ENCODE measurements around the gene SWI5.

SWI5 gene

DNA sequence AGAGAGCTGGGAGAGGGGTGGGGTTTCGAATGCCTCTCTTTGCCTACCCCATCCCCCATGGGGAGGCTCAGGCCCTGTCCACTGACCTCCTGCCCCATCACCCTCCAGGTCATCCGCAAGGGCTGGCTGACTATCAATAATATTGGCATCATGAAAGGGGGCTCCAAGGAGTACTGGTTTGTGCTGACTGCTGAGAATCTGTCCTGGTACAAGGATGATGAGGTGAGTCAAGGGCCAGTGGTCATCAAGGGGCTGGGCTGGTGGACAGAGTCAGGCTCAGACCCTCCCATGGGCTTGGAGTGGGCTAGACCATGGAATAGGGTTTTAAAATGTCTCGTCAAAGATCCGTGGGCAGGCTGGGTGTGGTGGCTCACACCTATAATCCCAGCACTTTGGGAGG, 34.0 kb upstream of the SWI5 start:
- Histone ChIP-seq H3K79me2 (ENCODE audit: insufficient read depth, low read length) (no peaks in the 10 kb centered on the region), H2AFZ (ENCODE audit: low read length) (no peak overlapping the region), H3K9ac (ENCODE audit: low read length) (no peak overlapping the region), H3F3A (ENCODE audit: insufficient read depth, low read length) (no peaks in the 10 kb centered on the region), H3K36me3 (ENCODE audit: insufficient read depth, low read length) (no peaks in the 10 kb centered on the region), H3K27me3 (ENCODE audit: insufficient read depth, low read length) (no peaks in the 10 kb centered on the region), H3K4me3 (ENCODE audit: low read depth, low read length, poor library complexity, severe bottlenecking) (no peak overlapping the region), H3K27ac (ENCODE audit: low read depth, low read length, poor library complexity, severe bottlenecking) (no peak overlapping the region), H3K9me3 (ENCODE audit: low read length) (no peaks in the 10 kb centered on the region), H3K9me2 (ENCODE audit: low read depth, low read length) (no peaks in the 10 kb centered on the region), H3K4me1 (ENCODE audit: insufficient read depth, low read length, severe bottlenecking) (peaks cover 10% of the 10 kb centered on the region), H3K4me2 (ENCODE audit: low read length) (no peak overlapping the region), H4K20me1 (ENCODE audit: insufficient read depth, low read length) (no peaks in the 10 kb centered on the region)
- TF ChIP-seq, protein P1, sequence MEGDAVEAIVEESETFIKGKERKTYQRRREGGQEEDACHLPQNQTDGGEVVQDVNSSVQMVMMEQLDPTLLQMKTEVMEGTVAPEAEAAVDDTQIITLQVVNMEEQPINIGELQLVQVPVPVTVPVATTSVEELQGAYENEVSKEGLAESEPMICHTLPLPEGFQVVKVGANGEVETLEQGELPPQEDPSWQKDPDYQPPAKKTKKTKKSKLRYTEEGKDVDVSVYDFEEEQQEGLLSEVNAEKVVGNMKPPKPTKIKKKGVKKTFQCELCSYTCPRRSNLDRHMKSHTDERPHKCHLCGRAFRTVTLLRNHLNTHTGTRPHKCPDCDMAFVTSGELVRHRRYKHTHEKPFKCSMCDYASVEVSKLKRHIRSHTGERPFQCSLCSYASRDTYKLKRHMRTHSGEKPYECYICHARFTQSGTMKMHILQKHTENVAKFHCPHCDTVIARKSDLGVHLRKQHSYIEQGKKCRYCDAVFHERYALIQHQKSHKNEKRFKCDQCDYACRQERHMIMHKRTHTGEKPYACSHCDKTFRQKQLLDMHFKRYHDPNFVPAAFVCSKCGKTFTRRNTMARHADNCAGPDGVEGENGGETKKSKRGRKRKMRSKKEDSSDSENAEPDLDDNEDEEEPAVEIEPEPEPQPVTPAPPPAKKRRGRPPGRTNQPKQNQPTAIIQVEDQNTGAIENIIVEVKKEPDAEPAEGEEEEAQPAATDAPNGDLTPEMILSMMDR (IDR thresholded peaks at IDR 0.05; ENCODE audit: low read length): no peak
- no peak for TF ChIP-seq EZH2 (IDR thresholded peaks at IDR 0.05; ENCODE audit: borderline replicate concordance, low read length)

DNA sequence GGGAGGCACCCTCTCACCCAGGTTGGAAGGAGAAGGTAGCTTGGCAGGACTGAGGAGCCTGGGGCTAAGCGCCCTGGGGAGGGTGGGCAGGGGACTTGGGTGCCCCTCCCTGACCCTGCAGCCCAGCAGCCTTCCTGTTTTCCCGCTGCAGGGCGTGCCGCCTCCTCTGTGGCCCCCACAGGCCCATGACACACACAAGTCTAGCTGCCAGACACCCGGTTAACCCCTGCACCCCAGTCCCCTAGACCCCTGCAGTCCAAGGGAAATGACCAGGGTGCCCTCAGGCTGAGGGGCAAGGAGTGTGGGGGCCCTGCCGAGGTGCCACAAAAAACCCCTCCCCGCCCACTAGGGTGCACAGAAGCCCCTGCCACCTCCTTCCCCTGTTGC, 33.3 kb upstream of the SWI5 start:
- no peaks in the 10 kb centered on the region for H3K79me2 ChIP-seq (ENCODE audit: insufficient read depth, low read length)
- peaks cover 10% of the 10 kb centered on the region for H3K4me1 ChIP-seq (ENCODE audit: insufficient read depth, low read length, severe bottlenecking)
- no peaks in the 10 kb centered on the region for H3K36me3 ChIP-seq (ENCODE audit: insufficient read depth, low read length)
- no peak overlapping the region for H3K27ac ChIP-seq (ENCODE audit: low read depth, low read length, poor library complexity, severe bottlenecking)
- H3K4me2 ChIP-seq (ENCODE audit: low read length): no peak overlapping the region
- no peaks in the 10 kb centered on the region for H3K27me3 ChIP-seq (ENCODE audit: insufficient read depth, low read length)
- no peaks in the 10 kb centered on the region for H4K20me1 ChIP-seq (ENCODE audit: insufficient read depth, low read length)
- H3K9ac ChIP-seq (ENCODE audit: low read length): no peak overlapping the region
- H3F3A ChIP-seq (ENCODE audit: insufficient read depth, low read length): no peaks in the 10 kb centered on the region
- H3K4me3 ChIP-seq (ENCODE audit: low read depth, low read length, poor library complexity, severe bottlenecking): no peak overlapping the region
- no peak overlapping the region for H2AFZ ChIP-seq (ENCODE audit: low read length)
- no peaks in the 10 kb centered on the region for H3K9me3 ChIP-seq (ENCODE audit: low read length)
- no peak for TF ChIP-seq EZH2 (IDR thresholded peaks at IDR 0.05; ENCODE audit: borderline replicate concordance, low read length)
- TF ChIP-seq, protein P1 (IDR thresholded peaks at IDR 0.05; ENCODE audit: low read length): no peak
- no peaks in the 10 kb centered on the region for H3K9me2 ChIP-seq (ENCODE audit: low read depth, low read length)

DNA sequence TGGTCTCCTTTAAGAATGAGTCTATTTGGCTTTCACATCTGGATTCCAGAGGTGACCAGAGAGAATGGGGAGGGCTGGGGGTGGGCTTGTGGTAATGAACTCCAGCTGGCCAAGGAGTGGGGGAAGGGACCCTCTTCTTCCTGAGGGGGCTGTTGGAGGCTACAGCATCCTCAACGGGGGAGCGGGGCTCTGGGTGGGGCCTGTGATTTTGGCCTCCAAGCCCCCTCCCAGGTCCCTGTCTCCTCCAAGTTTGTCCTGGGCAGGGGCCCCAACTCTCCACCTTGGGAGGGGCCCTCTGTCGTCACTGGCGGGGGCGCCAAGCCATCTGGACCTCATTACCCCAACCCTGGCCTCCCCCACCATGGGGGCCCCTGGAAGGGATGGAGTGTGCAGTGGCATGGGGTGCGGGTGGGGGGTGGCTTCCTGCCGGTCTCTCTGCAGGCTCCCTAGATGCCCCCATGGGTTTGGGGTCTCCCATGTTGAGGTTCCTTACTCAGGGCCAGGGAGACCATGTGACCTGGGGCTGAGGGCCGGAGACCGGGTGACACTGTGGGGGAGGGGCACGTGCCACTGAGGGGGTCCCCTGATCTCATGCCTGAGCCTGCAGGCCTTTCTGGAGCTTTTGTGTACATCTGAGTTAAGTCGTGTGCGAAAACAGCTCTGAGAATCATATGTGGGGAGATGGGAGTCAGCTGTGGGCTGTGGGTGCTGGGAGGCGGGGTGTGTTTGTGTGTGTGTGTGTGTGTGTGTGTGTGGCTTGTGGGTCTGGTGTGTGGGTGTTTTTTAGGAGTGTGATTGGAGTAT, 32.7 kb upstream of the SWI5 start:
- no peaks in the 10 kb centered on the region for H3F3A ChIP-seq (ENCODE audit: insufficient read depth, low read length)
- peaks cover 10% of the 10 kb centered on the region for H3K4me1 ChIP-seq (ENCODE audit: insufficient read depth, low read length, severe bottlenecking)
- H3K27ac ChIP-seq (ENCODE audit: low read depth, low read length, poor library complexity, severe bottlenecking): no peak overlapping the region
- H3K4me3 ChIP-seq (ENCODE audit: low read depth, low read length, poor library complexity, severe bottlenecking): no peak overlapping the region
- TF ChIP-seq, protein P1 (IDR thresholded peaks at IDR 0.05; ENCODE audit: low read length): no peak
- no peak for TF ChIP-seq EZH2 (IDR thresholded peaks at IDR 0.05; ENCODE audit: borderline replicate concordance, low read length)
- H3K79me2 ChIP-seq (ENCODE audit: insufficient read depth, low read length): no peaks in the 10 kb centered on the region
- H3K9me2 ChIP-seq (ENCODE audit: low read depth, low read length): no peaks in the 10 kb centered on the region
- H3K9me3 ChIP-seq (ENCODE audit: low read length): no peaks in the 10 kb centered on the region
- no peak overlapping the region for H3K9ac ChIP-seq (ENCODE audit: low read length)
- H4K20me1 ChIP-seq (ENCODE audit: insufficient read depth, low read length): no peaks in the 10 kb centered on the region
- H3K27me3 ChIP-seq (ENCODE audit: insufficient read depth, low read length): peaks cover under 1% of the 10 kb centered on the region; the same call in 1 of the 2 replicates
- no peak overlapping the region for H3K4me2 ChIP-seq (ENCODE audit: low read length)
- H2AFZ ChIP-seq (ENCODE audit: low read length): no peak overlapping the region
- no peaks in the 10 kb centered on the region for H3K36me3 ChIP-seq (ENCODE audit: insufficient read depth, low read length)
